HG02642 (cell line): ENCODE data around the gene KIF1A.
"Not testable (repeated sequence)": the region's sequence is repeated elsewhere in the genome, so short reads cannot be mapped to it uniquely, and the experiment has no call there.

Source experiments
- ATAC-seq: cut with Tn5 transposase; IDR thresholded peaks from one replicate; pipeline ENCODE4 v1.9.1; 2021; ENCODE audit warnings: mild to moderate bottlenecking; ENCODE audit not compliant: unreplicated experiment, poor library complexity

The KIF1A gene

DNA sequence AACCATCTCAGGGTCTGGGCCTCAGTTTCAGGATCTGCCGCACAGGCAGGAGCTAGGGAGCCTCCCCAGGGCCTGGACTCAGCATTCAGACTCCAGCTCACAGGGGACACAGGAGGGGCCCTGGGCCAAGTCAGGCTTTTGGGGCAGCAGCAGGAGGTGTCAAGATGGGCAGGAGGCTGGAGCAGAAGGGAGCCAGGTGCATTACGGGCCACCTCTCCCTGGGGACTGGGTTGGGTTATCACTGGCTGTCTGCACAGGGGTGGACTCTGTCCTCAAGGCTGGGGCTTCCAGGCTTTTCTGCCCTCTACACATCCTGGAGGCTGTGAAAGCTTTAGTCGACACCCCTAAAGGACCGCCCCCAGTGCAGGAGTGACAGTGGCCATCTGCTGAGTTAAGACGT, 108.3 kb downstream of the KIF1A start:
- ATAC-seq: no peak

DNA sequence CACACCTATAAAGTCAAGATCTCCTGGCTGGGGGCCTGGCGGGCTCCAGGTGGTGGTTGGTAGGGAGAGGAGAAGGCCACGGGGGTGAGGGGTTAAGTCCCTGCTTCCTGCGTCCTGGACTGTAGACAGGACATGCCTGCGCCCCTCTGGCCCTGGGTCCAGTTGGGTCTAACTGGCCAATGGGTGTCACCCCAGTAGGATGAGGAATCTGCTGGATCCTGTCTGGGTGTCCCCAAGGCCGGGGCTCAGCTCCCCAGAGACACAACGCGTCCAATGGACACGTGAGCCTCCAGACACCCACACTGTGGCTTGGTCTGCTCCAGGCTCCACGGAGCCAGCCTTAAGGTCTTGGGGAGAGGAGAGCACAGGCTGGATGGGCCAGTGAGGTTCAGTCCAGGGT, 108.7 kb downstream of the KIF1A start:
- ATAC-seq: no peak

DNA sequence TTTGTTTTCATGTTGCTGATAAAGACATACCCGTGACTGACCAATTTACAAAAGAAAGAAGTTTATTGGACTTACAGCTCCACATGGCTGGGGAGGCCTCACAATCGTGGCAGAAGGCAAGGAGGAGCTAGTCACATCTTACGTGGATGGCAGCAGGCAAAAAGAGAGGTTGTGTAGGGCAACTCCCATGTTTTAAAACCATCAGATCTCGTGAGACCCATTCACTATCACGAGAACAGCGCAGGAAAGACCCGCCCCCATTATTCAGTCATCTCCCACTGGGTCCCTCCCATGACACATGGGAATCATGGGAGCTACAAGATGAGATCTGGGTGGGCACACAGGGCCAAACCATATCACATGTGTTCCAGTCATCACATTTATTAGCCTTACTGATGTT, 111.6 kb downstream of the KIF1A start:
- no peak for ATAC-seq

DNA sequence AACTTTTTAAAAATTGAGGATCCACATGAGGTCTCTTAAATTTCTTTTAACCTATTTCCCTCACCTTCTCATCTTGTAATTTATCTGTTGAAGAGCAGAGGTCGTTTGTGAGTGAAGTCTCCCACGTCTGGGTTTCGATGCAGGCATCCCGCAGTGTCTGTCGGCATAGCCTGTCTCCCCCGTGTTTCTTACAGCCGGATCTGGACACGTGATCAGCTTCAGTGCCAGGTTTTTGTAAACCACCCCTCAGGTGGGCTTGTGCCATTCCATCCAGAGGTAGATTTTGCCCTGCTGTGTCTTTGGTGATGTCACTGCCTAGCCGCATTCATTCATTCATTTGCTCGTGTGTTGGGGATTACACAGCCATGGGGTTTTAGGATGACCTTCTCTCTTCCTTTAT, 112.2 kb downstream of the KIF1A start:
- ATAC-seq: no peak

DNA sequence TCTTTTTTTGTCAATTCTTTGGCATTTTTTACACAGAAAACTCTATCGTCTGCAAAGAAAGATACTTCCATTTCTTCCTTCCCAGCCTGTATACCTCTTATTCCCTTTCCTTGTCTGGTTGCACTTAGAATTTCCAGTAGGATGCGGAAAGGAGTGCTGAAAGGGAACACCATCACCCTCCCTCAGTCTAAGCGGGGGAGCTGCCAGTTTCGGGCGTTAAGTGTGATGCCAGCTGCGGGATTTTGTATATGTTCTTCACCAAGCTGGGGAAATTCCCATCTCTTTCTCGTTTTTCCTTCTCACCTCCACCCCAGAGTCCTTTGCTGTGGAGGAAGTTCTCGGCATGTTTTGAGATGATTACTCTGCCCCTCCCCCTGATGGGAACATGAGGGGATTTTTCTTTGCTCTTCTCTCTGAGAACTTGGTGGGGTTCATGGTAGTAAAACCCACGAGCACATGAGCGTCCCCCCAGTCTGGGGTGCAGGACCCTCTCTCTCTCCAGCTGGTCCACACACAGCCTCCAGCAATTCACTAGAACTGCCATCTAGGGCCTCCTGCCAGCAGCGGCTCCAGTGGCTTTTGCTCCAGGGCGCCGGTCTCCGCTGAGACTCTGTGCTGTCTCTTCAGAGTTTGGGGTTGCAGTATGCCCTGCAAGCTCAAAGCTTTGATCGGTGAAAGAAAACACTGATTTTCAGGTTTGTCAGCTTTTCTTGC, 112.8 kb downstream of the KIF1A start:
- ATAC-seq: no peak

DNA sequence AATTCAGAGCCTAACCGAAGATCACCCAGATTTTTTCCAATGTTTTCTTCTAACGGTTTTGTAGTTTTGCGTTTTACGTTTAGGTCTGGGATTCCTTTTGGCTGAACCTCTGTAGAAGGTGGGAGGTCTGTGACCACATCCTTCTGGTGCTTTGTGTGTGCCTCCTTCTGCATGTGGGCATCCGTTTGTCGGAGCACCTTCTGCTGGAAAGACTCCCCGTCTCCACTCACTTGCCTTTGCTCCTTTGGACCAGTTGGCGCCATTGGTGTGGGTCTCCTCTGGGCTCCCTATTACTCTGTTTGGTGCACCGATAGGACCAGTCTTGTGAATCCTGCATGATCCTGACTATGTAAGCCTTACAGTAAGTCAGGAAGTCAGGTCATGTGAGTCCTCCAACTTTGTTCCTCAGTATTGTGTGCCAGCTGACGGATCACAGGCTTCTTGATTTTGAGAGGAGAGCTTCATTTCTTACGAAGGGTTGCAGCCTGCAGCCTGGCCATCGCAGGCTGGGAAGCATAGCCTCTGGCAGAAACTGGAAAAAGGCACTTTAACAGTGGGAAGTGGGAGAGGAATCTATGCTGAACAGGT, 114.7 kb downstream of the KIF1A start:
- no peak for ATAC-seq

DNA sequence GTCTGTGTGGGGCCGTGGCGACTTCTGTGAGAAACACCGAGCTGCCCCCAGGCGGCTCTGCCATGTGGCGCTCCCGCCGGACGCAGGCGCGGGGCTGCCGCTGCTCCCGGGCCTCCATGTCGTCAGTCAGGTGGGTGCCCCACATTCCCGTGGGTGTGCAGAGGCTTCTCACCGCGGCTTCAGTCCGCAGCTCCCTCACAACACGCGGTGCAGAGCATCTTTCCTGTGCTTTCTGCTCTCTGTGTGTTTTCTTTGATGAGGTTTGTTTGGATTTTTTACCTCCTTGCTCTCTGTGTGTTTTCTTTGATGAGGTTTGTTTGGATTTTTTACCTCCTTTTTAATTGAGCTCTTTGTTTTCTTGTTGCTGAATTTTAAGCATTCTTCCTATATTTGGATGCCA, 115.4 kb downstream of the KIF1A start:
- no peak for ATAC-seq

DNA sequence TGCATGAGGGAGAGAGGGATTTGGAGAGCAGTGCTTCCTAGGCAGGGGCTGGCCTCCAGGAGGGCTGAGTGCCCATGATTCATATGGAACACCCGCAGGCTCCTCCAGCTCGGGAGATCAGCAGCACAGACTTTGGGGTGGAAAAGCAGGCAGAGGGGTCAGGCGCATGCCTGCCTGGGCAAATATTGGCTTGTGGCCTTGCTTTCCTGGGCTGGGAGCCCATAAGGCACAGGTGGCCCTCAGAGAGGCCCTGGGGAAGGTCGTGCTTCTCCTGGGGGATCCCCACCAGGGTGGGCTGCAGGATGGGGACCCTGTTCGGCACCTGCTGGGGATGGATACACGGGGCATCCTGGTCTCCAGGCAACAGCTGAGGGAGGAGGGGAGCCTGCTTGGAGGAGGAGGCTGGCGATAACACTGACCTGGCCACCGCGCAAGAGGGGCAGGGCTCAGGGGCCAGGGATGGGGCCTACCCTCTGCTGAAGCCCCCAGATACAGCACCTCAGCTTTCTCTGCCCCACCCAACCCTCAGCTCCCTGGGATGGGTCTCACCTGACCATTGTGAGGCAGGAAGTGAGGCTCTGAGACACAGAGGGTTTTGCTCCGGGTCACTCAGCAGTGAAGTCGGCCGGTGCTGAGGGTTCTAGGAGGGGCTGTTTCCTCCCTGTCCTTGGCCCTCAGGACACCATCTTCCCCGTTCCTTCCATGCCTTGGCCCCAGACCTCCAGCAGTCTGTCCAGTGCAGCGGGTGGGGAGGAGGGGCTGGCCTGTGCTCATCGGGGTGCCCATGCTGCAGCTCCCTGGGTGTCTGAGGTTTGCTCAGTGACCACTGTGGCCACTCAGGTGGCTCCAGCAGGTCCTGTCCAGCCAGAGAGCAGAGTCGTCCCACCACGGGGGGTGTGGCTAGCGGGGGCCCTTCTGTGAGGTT, 116.3 kb downstream of the KIF1A start:
- no peak for ATAC-seq

DNA sequence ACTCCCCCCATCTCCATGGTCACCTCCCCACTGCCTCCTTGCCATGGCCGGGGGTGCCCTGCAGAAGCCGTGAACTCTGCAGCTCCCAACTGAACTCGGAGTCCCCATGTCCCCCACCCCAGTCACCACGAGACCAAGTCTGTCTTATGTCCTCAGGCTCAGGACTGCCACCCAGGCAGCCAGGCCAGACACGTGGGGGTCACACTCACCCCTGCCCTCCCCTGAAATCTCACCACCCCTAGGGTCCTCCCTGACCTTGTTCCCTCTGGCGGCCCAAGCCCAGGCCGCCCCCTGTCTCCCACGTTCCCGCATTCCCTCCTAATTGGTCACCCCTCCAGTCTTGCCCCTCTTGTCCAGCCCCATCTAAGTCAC, 117.4 kb downstream of the KIF1A start:
- no peak for ATAC-seq

DNA sequence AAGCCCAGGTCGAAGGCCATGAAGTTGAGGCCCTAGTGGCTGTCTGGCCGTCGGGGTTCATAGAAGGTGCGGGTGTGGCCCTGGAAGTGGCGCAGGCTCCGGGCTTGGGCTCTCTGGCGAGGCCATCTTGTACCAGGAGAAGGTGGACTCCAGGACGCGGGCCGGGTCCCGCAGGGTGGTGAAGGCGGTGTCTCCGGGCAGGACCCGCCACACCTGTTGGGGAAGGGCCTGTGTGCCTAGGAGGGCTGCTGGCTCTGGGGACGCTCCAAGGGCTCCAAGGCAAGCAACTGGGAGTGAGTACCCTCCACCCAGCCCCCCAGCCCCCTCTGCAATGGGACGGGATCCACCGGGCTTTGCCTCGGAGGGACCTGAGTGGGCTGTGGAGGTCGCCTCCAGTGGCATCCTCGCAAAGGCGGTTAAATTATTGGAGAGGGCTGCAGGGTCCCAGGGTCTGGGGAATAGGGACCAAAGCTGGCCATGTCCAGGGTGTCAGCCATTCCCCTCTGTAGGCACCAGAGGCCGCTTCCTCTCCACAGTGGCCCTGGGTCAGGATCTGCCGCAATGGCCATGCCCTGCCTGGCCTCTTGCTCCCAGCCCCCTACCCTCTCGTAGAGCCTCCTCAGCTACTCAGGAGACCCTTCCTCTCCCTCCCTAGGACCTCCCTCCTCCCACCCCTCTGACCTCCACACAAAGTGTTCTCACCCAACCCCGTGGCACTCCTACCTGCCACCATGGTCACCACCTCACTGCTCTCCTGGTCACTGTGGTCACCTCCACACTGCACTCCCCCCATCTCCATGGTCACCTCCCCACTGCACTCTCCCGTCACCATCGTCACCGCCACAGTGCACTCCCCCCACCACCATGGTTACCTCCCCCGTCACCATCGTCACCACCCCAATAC, 118.0 kb downstream of the KIF1A start:
- ATAC-seq: no peak

DNA sequence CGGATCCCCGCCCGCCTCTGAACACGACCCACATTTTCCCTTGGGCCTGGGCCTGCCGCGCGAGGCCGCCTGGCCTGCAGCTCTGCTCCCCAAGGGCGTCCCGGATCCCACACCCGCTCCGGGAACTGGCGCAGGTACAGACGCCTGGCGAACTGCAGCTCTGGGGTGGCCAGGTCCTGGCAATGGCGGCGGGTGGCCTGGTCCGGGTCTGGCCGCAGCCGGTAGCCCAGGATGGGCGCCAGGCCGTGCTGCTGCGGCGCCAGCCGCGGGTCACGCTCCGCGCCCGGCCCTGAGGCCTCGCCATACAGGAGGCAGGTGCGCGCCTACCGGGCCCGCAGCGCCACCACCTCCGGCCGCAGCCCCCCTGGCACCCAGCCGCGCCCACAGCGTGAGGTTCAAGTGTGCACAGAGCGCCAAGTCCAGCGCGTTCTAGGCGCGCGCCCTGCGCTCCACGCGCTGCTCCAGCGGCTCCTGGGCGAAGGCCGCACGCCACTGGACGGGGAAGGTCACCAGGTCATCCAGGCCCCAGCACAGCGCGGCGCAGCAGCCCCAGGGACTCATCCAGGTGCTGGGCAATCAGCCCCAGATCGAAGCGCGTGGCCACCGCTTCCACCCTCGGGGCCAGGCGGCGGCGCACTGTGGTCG, 118.8 kb downstream of the KIF1A start:
- no peak for ATAC-seq

DNA sequence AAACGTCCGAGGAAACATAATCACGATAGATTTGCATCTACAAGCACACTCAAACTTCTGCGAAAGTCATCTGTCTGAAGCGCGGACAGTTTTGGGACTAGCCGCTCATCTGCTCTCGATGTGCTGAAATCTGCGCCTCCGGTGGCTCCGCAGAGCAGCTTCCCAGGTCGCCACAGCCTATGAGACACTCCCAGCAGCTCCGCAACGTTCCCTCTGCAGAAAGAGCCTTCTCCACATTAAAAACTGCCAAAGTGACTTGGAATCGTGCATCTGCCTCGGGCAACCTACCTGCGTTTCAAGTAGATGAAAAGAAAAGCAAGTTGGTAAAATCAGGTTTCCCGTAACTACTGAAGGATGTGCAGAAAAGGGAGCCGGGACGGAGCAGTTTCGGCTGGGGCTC, 119.4 kb downstream of the KIF1A start:
- not testable (repeated sequence) for ATAC-seq

DNA sequence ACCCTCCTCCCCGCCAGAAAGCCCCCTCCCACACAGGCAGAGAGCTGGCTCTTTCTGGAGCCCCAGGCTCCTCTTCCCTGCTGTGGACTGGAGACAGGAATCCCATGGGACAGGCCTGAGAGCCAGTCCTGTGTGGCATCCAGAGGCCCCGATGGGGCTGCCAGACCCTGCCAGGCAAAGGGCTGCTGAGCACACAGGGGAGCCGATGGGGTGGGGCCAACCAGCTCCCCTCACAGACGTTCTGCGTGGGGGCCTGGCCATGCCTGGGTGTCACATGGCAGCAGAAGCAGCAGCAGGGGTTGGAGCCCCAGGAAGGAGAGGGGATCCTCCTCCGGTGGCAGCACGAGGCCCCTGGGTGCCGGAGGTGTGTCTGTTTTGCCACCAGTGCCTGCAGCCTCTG, 120.2 kb downstream of the KIF1A start:
- not testable (repeated sequence) for ATAC-seq

DNA sequence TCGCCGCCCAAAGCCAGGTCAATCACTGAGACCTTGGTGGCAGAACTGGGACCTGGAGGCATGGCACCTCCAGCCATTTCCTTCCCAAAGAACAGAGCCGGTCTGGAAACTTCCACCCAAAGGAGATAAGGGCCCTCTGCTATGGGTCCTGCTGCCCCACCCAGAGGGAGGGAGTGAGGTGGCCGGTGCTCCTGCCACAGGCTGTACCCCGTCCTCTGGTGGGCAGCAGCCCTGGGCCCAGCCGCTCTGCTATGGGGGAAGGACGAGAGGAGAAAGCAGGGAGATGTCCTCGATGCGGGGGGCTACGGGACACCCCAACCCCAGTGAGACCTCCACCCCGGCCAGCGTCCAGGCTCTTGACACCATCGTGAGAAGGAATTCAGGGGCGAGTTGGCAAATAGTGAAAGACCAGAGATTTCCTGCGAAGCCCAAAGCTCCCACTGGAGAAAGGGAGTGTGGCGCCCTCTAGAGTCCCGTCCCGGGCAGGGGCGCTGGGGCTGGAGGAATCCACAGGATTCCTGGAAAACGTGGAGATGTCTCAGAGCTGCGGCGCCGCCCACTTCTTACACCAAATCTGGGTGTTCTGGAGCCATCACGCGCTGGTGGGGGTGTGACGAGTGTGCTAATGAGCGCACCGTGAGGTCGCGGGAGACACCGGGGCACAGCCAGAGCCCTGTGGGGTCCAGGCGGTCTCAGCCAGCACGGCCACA, 121.0 kb downstream of the KIF1A start:
- ATAC-seq: not testable (repeated sequence)

DNA sequence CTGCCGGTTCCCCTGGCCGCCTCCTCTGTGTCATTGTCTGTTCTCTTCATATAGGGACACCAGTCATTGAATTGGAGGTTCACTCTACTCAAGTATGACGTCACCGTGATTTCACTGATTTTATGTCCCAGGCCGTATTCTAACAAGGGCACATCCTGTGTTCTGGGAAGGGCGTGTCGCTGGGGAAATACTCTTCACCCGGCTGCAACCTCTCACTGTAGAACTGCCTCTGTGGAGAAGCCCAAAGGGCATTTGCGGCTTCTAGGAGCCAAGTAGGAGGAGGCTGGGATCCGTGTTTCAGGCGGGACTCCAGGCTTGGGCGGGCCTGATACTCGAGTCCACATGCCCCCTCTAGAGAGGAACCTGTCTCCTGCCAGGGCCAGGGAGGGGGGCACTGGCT, 123.5 kb downstream of the KIF1A start:
- ATAC-seq: not testable (repeated sequence)

DNA sequence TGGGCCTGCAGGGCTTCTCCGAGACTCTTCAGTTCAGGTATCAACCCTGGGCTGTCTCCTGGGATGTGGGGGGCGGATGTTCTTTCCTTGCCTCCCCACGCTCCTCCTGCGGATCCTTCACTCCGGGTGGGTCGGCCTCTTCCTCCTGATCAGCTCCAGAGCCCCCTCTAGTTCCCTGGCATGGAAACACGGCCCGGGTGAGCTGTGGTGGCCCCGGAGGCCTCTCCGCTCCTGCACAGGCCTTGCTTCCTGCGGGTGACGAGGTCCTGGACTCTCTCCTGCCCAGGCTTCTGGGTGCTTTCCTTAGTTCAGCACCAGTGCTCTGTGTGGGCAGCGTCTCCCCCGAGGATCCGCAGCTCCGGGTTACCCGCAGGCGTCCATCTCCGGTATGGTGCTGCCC, 124.4 kb downstream of the KIF1A start:
- not testable (repeated sequence) for ATAC-seq

DNA sequence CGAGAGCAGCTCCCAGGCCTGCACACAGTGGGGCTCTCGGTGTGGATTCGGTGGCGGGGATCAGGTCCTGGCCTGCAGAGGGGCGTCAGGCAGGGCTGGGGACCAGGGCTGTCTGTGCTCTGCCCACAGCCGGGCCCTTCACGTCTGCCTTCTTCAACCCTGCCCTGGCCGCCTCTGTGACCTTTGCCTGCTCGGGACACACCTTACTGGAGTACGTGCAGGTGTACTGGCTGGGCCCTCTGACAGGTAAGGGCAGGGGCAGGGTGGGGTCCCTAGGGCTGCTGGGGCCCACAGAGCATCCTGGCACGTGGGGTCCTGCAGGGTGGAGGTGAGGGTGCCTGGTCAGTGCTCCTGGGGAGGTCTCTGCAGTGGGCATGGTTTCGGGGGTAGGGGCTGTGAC, 125.7 kb downstream of the KIF1A start:
- ATAC-seq: not testable (repeated sequence)

DNA sequence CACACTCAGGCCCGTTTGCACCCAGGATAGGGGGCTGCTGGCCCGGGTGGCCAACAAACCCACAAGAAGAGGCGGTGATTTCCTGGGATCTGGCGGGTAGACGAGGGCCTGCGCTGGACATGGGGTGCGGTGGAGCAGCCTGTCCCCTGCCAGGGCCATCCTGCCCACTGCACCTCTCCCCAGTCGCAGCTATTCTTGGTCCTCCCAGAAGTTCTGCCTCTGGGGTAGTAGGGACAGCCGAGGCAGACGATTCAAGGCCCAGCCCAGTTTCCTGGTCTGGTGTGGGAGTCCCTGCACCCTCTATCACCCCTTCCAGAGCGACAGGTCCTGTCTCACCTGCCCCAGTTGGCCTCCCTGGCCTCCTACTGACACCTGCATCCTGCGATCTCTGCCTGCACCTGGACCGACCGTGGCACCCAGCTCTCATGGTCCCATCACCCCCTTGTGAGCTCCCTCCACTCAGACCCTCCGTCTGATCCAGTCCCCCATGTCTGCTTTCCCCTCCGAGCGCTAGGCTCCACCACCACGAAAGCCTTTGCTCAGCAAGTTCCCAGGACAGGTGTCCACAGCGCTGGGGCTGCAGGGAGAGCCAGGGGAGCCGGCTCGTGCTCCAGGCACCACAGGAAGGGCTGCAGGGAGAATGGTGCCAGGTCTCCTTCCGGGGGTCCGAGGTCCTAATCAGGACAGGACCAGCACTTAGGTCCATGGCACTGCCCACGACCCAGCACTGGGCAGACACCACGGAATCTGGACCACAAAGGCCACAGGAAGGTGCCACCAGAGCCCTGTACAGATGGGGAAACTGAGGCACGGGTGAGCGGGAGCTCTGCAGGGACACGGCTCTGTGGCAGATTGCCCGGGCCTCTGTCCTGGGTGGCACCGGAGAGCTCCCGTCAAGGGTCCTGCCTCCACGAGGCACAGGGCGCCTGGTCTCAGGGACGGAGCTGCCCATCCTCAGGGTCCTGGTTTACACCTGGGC, 127.1 kb downstream of the KIF1A start:
- not testable (repeated sequence) for ATAC-seq
